ENCODE results near the gene BICDL1. TPM values are rescaled to one million over a fixed set of nuclear protein-coding genes. Genes with fewer than 3 reads are reported as not detected.
"Not testable (repeated sequence)": the region's sequence is repeated elsewhere in the genome, so short reads cannot be mapped to it uniquely, and the experiment has no call there.

BICDL1 gene
- polyA plus RNA-seq, 4 donors: 34.5 to 42.7 (median 39.7) TPM

DNA sequence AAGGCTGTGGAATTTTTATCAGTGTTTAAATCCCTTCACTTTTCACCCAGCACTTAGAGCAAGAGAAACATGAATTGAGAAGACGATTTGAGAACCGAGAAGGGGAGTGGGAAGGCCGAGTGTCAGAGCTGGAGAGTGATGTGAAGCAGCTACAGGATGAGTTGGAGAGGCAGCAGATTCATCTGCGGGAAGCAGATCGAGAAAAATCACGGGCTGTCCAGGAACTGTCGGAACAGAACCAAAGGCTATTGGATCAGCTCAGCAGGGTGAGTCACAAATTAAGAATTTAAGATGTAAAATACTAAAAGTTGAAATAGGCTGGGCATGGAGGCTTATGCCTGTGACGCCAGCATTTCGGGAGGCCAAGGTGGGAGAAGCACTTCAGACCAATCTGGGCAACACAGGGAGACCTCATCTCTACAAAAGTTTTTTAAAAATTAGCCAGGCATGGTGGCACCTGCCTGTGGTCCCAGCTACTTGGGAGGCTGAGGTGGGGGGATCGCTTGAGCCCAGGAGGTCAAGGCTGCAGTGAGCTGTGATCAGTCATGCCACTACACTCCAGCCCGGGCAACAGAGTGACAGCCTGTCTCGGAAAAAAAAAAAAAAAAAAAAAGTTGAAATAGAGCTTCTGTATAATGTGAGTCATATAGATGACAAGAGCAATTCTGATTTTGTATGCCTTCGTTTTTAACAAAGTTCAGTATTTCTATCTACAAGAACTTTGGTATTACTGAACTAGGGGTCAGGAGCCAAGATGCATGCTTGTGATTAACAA, 9.6 kb downstream of the BICDL1 start:
- no peak for DNase-seq (ENCODE audit: low read depth in 4 of 4, low spot score in 2 of 4)

DNA sequence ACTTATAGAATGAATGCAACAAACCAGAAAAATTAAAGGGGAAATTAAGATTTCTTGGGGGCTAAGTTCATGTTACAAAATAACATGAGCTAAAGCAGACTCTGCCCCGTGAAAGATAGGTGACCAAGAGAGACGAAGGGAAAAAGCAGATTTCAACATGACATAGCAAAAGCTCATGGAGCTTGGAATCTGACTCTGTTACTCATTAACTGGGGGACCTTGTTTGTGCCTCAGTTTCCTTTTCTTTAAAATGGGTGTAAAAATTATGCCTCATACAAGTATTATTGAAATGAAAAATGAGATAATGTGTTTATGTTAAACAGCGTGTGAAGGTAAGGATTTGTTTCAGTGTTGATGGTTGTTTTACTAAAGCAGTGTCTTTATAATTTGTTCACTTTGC, 11.5 kb downstream of the BICDL1 start:
- no peak for DNase-seq (ENCODE audit: low read depth in 4 of 4, low spot score in 2 of 4)

DNA sequence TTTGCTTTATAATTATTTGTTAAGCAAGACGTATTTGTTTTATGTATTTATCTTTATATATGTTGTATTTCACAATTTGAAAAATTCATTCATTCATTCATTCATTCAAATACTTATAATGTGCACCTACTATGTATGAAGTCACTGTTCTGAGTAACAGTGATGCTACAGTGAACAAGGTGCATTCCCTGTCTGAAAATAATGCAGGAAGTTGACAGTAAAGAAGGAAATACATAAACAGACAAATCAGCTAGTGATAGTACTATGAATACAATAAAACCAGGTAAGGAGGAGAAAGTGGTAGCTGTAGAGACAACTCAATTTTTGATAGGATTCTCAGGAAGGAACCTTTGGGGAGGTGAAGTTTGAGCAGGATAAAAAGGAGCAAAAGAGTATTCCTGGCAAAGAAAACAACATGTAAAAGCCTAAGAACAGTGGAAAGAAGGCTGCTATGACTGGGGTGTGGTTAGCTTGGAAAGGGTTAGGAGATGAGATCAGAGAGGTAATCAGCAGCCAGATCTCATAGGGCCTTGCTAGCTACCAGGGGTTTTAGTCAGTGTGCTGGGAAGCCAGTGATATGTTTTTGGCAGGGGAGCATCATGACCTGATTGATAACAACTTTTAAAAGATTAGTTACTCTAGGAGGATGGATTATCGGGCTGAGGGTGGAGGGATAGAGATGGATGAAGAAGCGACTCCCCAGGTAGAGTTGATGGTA, 17.4 kb downstream of the BICDL1 start:
- DNase-seq (ENCODE audit: low read depth in 4 of 4, low spot score in 2 of 4): no peak

DNA sequence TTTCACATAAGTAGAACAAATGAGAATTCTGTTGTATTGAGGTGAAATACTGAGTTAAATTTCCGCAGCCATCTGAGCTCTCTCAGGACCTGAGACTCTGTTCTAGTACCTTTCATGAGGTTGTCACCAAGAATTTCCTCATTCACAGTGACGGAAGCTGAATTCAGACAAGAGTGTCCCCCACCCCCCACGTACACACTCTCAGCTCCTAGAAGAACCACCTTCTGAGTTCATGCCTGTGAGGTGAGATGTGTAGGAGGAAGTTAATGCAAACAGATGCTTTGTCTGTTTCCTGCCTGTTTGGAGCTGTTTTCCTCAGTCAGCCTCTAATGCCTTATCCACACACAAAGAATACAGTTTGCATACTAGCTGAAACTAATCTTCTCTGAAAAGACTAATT, 18.2 kb downstream of the BICDL1 start:
- DNase-seq (ENCODE audit: low read depth in 4 of 4, low spot score in 2 of 4): no peak

DNA sequence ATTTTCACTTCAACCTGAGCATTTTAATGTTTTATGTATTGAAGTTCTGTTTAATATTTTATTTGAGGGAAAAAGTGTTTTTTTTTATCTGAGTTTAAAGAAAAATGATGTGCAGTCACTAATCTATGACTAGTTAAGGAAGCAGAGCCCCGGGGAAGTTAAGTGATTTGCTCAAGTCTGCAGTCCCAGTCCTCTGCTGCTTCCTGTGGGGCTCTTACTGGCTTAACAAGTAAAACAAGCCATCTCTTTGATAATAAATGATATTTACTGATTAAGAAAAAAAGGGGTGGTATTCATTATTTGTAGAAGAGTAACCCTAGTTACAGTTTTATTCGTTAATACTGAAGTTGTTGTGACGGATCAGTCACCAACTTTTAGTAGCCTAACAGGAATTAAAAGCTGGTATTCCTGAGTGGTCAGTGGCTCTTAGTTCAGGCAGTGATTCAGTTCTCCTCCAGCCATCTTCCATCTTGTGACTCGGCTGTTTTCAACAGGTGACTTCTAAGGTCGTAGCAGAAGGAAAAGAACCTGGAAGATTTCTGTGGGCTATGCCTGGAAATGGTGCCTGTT, 21.7 kb downstream of the BICDL1 start:
- no peak for DNase-seq (ENCODE audit: low read depth in 4 of 4, low spot score in 2 of 4)

DNA sequence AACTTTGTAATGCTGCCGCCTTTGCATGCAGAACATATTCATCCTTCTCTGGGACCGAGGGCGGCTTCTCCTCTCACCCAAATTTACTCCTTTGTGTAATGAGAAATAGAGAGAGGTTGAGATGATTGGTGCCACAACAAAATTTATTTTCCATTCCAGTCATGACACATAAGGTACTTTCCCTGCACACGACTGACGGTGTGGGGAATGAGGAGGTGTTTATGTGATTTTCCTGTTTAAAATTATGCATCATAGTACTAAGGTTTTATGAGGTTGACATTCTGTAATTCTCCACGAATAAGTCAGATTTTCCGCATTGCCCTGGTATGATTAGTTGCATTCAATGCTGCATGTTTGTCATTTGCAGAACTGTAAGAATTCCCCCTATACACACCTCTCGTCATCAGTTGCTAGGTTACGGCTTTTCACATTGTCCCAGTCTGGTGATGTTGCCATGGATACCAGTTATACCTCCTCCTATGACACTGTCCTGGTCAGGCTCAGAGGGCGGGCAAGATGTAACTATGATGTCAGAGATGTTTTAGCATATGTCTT, 23.1 kb downstream of the BICDL1 start:
- DNase-seq (ENCODE audit: low read depth in 4 of 4, low spot score in 2 of 4): no peak

DNA sequence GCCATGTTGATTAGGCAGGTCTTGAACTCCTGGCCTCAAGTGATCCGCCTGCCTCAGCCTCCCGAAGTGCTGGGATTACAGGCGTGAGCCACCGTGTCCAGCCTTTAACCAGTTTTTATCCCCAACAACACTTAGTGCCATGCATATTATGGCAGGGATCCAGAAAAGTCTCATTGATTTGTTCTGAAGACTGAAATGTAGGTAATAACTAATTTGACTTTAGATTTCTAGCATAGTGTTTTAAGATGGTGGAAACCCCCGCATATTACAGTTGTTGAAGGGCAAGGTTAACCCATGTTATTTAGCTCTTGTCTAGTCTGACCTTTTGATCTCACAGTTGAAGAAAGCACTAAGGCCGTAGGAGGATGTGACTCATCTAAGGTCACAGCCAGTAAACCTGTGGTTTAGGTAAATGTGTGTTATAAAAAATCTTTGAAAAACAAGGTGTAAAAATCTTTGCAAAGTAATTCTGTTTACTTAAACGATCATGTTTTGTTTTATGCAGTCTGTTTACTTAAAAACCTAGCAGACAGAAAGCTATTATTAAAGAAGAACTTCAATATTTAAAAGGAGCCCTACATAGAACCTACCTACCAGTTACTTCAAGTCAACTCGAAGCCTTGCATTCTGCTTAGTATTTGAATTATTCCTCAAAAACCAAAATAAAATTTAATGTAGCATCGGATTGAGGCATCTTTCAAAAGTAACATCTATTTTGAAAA, 24.8 kb downstream of the BICDL1 start:
- no peak for DNase-seq (ENCODE audit: low read depth in 4 of 4, low spot score in 2 of 4)

DNA sequence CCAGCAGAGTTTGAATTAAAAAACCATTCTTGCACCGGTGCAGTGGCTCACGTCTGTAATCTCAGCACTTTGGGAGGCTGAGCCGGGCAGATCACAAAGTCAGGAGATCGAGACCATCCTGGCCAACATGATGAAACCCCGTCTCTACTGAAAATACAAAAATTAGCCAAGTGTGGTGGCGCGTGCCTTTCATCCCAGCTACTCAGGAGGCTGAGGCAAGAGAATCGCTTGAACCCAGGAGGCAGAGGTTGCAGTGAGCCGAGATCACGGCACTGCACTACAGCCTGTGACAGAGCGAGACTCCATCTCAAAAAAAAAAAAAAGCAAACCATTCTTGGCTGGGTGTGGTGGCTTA, 25.3 kb downstream of the BICDL1 start:
- DNase-seq (ENCODE audit: low read depth in 4 of 4, low spot score in 2 of 4): not testable (repeated sequence)

DNA sequence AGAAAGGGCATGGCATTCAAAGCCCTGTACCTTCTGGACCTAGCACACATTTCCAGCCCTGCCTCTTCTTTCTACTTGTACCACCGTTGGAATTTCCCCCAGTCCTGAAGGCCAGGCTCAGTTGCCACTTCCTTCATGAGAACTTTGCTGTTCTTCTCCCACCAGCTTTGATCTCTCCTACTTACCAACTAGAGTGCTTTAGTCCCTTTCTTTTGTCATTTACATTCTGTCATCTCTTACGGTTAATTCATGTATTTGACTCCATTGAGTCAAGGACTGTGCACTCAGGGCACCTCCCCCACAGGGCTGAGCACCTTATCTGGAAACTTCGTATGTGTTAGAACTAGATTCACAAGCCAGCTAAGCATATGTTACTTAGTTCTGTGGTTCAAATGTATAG, 26.3 kb downstream of the BICDL1 start:
- DNase-seq (ENCODE audit: low read depth in 4 of 4, low spot score in 2 of 4): no peak

DNA sequence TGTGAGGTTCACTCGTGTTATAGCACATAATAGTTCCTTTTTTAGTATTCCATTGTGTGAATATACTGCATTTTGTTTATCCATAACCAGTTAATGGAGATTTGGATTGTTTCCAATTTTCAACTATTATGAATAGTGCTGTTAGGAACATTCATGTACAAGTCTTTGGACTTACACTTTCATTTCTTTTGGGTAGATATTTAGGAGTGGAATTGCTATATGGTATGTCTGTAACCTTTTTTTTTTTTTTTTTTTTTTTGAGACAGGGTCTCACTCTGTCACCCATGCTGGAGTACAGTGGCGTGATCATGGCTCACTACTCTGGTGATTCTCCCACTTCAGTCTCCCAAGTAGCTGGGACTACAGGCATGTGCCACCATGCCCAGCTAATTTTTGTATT, 27.2 kb downstream of the BICDL1 start:
- not testable (repeated sequence) for DNase-seq (ENCODE audit: low read depth in 4 of 4, low spot score in 2 of 4)

DNA sequence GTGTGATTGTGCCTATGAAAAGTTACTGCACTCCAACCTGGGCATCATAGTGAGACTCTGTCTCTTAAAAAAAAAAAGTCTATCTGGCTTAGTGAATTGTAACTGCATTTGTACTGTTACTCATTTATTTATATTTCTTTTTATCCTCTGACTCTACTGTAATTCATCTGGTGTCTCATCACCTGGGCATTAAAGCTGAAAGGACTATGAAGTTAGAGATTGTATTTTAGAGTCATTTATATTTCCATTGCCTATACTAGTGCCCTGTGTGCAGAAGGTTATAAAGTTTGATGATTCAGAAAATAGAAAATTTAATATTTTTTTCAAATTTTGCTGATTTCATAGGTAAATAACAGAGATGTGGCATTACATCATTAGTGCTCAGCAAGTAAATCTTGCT, 30.2 kb downstream of the BICDL1 start:
- DNase-seq (ENCODE audit: low read depth in 4 of 4, low spot score in 2 of 4): no peak

DNA sequence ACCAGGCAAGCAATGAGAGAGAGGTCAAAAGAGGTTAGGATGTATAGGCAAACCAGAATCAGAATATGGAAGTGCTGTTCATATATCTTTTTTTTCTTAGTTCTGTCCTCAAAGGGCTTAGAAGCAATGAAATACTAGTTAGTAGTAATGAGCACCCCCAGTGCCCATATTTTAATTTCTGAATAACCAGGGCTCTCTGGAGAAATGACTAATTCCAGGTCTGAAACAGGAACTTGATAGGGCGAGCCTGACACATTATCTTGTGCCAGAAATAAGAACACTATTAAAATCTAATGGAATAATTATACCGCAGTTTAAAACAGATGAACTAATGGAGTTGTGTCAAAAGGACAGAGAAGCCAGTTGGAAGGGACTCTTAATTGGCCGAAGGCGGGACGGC, 30.9 kb downstream of the BICDL1 start:
- no peak for DNase-seq (ENCODE audit: low read depth in 4 of 4, low spot score in 2 of 4)

DNA sequence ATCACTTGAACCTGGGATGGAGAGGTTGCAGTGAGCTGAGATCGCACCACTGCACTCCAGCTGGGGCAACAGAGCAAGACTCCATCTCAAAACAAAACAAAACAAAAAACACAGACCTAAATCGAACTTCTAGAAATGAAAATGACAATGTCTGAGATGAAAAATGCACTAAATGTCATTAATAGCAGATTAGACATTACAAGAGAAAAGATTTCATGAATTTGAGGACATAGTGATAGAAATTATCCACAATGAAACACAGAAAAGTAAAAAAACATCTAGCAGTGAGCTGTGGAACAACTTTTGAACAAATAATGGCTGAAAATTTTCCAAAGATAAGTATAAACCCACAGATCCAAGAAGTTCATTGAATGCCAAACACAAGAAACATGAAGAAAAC, 35.2 kb downstream of the BICDL1 start:
- DNase-seq (ENCODE audit: low read depth in 4 of 4, low spot score in 2 of 4): no peak

DNA sequence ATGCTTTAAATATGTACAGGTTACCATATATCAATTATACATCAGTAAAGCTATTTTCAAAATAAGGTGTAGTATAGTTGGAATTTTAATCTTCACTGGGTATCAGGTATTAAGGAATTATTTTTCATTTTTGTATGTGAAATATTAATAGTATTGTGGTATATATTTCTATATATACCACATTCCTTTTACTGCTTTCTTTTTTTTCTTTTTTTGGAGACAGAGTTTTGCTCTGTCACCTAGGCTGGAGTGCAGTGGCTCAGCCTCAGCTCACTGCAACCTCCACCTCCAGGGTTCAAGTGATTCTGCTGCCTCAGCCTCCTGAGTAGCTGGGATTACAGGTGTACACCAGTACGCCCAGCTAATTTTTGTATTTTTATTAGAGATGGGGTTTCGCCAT, 36.6 kb downstream of the BICDL1 start:
- DNase-seq (ENCODE audit: low read depth in 4 of 4, low spot score in 2 of 4): no peak

DNA sequence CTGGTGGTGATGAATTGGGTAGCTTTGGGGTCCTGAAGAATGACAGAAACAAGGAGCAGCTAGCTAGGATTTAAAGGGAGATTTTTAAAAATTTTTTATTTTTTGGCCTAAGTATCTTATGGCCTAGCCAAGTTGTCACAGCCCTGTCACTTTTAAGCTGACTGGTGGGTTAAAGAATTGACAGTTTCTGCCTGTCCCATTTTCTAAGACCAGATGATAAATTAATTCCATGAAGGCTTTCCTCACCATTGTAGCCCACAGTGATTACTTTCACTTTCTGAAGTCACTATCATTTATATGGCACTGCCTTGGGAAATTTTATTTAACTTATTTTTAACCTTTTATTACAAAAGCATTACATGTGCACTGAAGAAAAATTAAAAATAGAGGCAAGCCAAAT, 43.2 kb downstream of the BICDL1 start:
- DNase-seq (ENCODE audit: low read depth in 4 of 4, low spot score in 2 of 4): no peak

DNA sequence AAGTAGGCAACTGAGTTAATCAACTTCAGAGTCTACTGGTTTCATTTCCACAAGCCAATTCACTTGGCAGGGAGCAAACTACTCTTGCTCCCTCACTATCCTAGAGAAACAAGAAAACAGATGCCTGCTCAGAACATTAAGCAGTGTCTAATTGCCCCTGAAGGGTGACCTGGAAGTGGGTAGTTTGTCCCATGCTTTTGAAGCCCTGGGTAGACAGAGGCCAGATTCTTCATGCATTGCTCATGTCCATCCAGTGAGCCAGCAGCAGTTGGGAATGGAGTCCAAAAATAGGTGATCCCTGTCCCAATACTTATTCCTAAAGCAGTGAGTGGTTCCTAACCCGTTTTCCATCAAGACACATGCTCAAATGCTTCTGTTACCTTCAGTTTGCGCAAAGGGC, 48.8 kb downstream of the BICDL1 start:
- DNase-seq (ENCODE audit: low read depth in 4 of 4, low spot score in 2 of 4): no peak

DNA sequence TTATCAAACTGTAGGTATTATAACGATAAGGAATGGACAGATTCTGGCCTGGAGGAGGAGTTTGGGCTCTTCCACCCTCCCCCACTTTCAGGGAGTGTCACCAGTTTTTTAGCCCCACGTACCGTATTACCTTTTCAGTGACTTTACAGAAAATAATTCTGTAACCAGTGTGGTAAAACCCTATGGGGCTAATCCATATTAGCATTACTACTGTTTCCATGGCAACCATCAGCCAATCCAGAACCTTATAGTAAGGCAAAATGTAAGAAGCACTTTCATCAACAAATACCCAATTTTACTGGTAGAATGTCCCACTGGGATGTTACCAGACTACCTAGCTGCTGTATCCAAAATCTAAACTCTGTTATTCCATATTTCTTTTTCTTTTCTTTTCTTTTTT, 50.7 kb downstream of the BICDL1 start:
- no peak for DNase-seq (ENCODE audit: low read depth in 4 of 4, low spot score in 2 of 4)

DNA sequence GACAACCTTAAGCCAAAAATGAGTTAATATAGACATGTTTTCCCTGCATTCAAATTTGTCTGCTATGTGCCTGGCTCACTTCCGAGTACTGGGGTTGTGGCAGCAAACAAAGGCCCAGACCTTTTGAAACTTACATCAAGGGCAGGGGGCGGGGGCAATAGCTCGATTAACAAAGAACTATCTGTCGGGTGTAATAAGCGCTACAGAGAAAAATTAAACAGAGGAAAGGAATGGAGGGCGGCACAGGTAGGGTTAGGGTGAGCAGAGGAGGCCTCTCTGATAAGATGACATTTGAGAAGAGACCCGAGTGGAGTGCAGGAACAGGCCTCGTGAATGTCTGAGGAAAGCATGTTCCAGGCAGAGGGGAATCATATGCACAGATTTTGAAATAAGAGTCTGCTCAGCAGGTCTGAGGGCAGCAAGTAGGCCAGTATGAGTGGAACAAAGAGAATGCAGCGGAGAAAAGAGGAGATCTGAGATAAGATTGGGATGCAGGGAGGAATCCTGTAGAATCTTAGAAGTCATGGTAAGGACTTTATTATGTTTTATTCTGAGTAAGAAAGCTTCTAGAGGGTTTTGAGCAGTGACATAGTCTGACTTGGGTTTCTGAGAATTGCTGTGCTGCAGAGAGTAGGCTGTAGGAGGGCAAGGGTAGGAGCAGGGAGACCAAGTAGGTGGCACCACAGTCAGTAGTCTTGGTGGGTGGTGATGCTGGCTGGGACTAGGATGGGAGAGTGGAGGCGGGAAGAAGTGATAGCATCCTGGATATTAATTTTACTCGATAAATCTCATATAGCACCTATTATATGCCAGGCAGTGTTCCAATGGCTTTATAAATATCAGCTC, 52.6 kb downstream of the BICDL1 start:
- no peak for DNase-seq (ENCODE audit: low read depth in 4 of 4, low spot score in 2 of 4)

DNA sequence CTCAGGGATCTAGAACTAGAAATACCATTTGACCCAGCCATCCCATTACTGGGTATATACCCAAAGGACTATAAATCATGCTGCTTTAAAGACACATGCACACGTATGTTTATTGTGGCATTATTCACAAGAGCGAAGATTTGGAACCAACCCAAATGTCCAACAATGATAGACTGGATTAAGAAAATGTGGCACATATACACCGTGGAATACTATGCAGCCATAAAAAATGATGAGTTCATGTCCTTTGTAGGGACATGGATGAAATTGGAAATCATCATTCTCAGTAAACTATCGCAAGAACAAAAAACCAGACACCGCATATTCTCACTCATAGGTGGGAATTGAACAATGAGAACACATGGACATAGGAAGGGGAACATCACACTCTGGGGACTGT, 56.3 kb downstream of the BICDL1 start:
- DNase-seq (ENCODE audit: low read depth in 4 of 4, low spot score in 2 of 4): not testable (repeated sequence)

DNA sequence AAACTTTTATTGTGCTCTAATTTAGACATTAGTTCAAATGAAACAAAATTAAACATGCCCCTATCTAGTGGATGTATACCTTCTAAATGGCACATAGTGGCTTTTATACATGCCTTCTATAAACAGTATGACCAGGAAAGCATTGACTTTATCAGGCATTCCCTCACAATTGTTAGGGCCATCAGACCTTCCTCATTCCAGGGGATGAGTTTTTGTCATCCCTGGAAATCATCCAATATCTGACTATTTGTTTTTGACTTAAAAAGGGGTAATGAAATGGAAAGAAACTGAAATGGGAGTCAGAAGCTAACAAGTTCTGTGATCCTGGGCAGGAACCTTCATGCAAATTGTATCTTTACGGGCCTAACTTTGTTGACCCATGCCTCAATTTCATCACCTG, 58.0 kb downstream of the BICDL1 start:
- DNase-seq (ENCODE audit: low read depth in 4 of 4, low spot score in 2 of 4): no peak
